GM19238 (cell line): Measurements from ENCODE around the gene CSDE1.
"Not testable (repeated sequence)": the region's sequence is repeated elsewhere in the genome, so short reads cannot be mapped to it uniquely, and the experiment has no call there.

Source experiments
- DNase-seq: peaks from one replicate; pipeline ENCODE4 v3.0.0; 2011; ENCODE audit warnings: low spot score; ENCODE audit not compliant: insufficient read length

Gene CSDE1

DNA sequence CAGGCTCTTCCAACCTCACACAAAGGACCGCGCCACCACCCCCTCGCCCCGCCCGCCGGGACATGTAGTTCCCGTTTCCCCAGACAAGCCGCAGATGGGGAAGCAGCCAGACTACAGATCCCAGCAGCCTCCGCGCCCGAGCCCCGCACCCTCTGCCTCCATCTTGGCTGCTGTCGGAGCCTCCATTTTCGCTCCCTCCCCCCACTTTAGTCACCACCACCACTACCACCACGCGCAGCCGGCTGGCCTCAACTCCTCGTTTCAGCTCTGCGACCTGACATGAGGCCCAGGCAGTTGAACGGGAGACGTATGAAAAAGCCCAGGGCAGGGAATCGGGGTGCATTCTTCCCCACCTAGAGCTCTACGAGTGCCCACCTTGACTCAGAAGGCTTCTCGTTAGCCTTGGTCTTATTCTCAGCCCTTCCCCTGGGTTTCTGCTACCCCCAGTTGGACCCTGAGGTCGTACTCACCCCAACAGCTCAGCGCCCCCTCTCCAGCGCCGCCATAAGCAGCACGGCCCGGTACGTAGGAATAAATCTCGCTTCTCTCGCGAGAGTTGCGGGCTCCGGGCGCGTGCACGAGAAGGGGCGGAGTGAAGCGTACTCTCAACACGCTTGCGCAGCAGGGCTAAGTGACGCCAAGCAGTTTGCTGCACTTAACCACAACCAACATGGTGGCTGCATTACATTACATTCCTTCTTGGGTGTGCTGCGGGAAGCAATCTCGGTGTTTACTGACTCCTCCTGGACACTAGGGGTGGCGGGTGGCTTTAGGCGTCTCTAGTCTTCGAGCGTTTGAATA lies at the start of gene CSDE1:
Gene CSDE1, minus strand, starts transcription at position 530 of the 801 bp plus-strand sequence. CDS start 18,094 bp downstream, outside the sequence.
- DNase-seq = peak; percentile 79

GRCh38 chr1:114804449-114804848 lies 46.7 kb upstream of the CSDE1 start:
- DNase-seq = not testable (repeated sequence)

GRCh38 chr1:114803001-114803400 lies 45.2 kb upstream of the CSDE1 start:
- DNase-seq = no peak

- no peak for DNase-seq
Observed at GRCh38 chr1:114794038-114794437, 36.3 kb upstream of the CSDE1 start.

GRCh38 chr1:114790581-114790980 lies 32.8 kb upstream of the CSDE1 start:
- DNase-seq = not testable (repeated sequence)

DNA sequence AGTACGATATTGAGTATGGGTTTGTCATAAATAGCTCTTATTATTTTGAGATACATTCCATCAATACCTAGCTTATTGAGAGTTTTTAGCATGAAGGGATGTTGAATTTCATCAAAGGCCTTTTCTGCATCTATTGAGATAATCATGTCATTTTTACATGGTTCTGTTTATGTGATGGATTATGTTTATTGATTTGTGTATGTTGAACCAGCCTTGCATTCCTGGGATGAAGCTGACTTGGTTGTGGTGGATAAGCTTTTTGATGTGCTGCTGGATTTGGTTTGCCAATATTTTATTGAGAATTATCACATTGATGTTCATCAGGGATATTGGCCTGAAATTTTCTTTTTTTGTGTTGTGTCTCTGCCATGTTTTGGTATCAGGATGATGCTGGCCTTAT lies 28.7 kb upstream of the CSDE1 start:
- DNase-seq = not testable (repeated sequence)

GRCh38 chr1:114782476-114782875 lies 24.7 kb upstream of the CSDE1 start:
- no peak for DNase-seq

- peak; percentile 81 for DNase-seq
Observed at GRCh38 chr1:114780344-114781226, 22.8 kb upstream of the CSDE1 start, which contains the start of gene SIKE1. SIKE1 (minus strand) TSS chr1:114780685; CDS start chr1:114780607, 78 bp downstream.

DNA sequence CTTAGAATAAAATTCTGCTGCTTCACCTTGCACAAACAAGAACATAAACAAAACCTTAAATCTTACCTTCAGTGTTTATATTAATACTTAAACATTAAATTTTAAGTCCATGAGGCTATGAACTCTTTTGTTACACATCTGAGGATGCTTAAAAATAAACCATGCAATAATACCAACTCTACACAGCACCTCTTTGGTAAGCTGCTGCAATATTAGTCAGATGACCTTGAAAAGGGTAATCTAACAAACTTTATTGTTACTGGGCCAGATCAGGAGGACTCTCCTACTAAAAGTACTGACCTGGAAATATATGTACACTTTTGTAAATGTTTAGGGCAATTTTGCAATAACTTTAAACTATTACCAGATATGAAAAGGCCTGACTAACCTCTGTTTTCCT lies 21.9 kb upstream of the CSDE1 start:
- no peak for DNase-seq

DNA sequence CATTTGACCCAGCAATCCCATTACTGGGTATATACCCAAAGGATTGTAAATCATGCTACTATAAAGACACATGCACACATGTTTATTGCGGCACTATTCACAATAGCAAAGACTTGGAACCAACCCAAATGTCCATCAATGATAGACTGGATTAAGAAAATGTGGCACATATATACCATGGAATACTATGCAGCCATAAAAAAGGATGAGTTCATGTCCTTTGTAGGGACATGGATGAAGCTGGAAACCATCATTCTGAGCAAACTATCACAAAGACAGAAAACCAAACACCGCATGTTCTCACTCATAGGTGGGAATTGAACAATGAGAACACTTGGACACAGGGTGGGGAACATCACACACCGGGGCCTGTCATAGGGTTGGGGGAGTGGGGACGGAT lies 18.9 kb upstream of the CSDE1 start:
- not testable (repeated sequence) for DNase-seq

GRCh38 chr1:114771992-114772391 lies 14.2 kb upstream of the CSDE1 start:
- DNase-seq = no peak

- DNase-seq = no peak
Observed at GRCh38 chr1:114770989-114771388, 13.2 kb upstream of the CSDE1 start.

DNA sequence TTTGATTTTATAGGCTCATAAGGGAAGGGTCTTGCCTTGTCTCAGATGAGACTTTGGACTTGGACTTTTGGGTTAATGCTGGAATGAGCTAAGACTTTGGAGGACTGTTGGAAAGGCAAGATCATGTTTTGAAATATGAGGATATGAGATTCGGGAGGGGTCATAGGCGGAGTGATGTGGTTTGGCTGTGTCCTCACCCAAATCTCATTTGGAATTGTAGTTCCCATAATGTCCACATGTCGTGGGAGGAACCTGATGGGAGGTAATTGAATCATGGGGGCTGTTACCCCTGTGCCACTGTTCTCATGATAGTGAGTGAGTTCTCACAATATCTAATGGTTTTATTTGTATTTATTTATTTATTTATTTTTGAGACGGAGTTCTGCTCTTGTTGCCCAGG lies 6.9 kb upstream of the CSDE1 start:
- DNase-seq = no peak

- no peak for DNase-seq
Observed at GRCh38 chr1:114758256-114758832, 560 bp upstream of the CSDE1 start.

GRCh38 chr1:114756949-114757454 lies 782 bp downstream of the CSDE1 start:
- no peak for DNase-seq

DNA sequence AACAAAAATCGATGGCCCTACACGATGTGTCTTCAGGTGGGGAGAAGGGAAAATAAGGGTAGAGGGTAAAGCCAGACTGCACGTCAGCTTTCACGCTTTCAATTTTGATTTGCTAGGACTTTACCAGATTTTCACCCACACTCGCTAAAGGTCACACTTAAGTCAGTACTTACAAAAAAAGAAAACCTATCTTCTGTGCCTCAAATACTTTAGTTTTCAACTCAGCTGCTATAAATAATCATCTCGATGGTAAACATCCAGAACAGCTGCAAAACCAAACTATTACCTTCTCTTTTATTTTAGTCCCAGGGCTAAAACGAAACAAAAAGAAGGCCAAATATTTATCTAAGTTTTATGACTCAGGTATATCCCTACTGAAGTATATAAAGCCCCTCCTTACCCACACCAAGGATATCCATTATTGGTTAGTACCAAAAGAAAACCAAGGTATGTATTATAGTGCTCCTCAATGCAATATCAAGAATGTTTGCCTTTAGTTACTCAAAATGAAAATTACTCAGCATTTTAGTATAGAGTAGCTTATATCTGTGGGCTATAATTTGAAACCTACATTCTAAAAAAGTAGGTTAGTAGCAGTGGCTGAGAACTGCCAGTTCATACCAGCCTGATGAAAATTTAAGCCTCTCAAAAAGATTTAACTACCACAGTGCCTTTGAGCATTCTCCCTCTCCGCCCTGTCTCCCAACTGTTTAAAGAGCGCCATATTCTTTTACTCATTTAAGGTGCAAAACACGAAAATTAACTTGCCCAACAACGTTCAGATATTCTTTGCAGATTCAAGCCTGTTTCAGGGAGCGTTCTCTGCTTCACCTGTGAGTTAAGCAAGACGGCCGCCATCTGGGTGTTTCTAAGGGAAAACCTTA lies 1.5 kb downstream of the CSDE1 start:
- no peak for DNase-seq

DNA sequence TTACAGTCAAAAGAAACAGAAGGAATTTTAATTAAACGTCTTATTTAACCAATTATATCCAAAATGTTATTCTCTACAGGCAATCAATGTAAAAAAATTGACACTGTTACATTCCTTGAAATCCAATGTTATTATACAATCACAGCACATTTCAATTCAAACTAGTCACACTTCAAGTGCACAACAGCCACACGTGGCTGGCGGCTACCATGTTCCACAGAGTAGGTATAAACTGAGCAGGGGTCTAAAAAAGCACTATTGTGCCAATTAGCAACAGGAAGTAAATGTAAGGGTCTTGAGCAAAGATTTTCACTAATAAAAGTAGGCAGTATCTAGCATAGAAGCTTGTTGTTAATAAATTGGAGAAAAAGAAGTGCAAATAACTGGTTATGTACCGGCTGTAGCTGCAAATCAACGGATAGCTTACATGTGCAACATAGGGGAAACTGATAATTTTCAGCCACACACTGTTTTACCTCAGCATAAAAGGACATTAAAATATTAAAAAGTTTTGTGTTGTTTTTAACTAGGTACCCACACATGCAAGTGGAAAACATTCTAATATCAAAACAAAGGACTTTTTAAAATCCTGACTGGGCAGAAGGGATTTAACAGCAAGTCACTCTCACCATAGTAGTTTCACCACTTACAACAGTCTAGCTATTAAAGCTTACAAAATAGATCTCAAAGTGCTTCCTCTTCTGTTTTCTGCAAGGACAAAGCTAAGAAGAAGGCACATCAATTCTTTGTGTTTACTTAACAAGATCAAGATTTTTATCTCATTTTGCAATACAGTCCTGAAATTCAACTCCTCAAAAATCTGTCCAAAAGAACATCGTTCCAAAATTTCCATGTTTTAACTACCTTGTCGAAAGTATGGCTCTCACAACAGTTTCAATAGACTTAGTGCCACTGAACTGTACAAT lies 2.5 kb downstream of the CSDE1 start:
- DNase-seq = no peak

GRCh38 chr1:114753702-114754101 lies 4.1 kb downstream of the CSDE1 start:
- DNase-seq = not testable (repeated sequence)

DNA sequence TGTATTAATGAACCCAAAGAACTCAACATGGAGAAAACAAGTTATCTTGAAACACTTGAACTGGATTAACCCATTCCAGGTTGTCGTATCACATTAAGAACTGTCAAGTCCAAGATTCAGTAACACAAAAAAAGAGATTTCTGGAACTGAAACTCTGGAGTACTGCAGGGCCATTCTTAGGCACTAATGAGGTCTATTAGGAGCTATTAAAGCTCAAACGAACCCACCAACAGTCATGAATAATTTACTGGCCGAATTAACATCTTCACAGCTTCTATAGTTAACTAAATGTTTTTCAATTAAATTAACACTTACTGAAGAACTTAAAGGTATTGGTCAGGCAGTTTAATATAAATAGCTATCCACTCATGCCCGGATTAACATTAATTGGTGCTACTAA lies 4.6 kb downstream of the CSDE1 start:
- no peak for DNase-seq

DNA sequence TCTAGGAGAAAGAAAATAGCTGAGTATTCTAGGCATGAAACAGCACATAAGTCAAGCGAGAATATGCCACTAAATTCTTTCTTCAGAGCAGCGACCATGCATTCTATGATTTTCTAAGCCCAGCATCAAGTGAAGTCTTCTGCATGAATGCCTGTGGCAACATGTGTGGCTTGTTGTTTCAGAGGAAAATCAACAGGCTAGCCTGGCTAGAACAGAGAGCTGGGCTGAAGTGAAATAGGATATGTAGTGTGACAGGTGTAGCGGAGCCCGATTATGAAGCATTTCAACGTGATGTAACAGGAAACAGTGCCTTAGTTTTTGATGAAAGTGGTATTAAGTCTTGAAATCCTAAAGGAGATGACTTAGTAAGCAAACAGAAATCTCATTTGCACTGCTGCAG lies 7.0 kb downstream of the CSDE1 start:
- DNase-seq = no peak
